ENCODE measurements around the gene LNP1.
"Not testable (repeated sequence)": the region's sequence is repeated elsewhere in the genome, so short reads cannot be mapped to it uniquely, and the experiment has no call there.

The LNP1 gene

GRCh38 chr3:100400780-100401673 lies at the start of gene LNP1, which contains the start of gene TOMM70:
Gene LNP1, plus strand, starts transcription at chr3:100401539. Its CDS starts 28,191 bp downstream, at chr3:100429730.
Gene TOMM70, minus strand, starts transcription at chr3:100401089. Its CDS starts 140 bp downstream, at chr3:100400949.
- DNase-seq: peak; percentile 99

- DNase-seq: not testable (repeated sequence)
Observed at GRCh38 chr3:100351770-100352169, 49.6 kb upstream of the LNP1 start.

- no peak for DNase-seq
Observed at GRCh38 chr3:100352296-100353231, 48.8 kb upstream of the LNP1 start.

GRCh38 chr3:100354850-100355249 lies 46.5 kb upstream of the LNP1 start:
- DNase-seq: no peak

GRCh38 chr3:100358413-100358812 lies 42.9 kb upstream of the LNP1 start:
- DNase-seq: no peak

GRCh38 chr3:100359035-100359434 lies 42.3 kb upstream of the LNP1 start:
- DNase-seq: no peak

GRCh38 chr3:100360757-100361496 lies 40.4 kb upstream of the LNP1 start:
- DNase-seq: no peak

- no peak for DNase-seq
Observed at GRCh38 chr3:100361897-100362296, 39.4 kb upstream of the LNP1 start.

GRCh38 chr3:100364421-100364820 lies 36.9 kb upstream of the LNP1 start:
- DNase-seq: no peak

- no peak for DNase-seq
Observed at GRCh38 chr3:100366424-100366823, 34.9 kb upstream of the LNP1 start.

GRCh38 chr3:100368441-100368840 lies 32.9 kb upstream of the LNP1 start:
- no peak for DNase-seq

GRCh38 chr3:100370756-100371155 lies 30.6 kb upstream of the LNP1 start:
- DNase-seq: no peak

GRCh38 chr3:100374521-100374920 lies 26.8 kb upstream of the LNP1 start:
- no peak for DNase-seq

- DNase-seq: no peak
Observed at GRCh38 chr3:100376301-100376700, 25.0 kb upstream of the LNP1 start.

- DNase-seq: no peak
Observed at GRCh38 chr3:100384733-100385525, 16.4 kb upstream of the LNP1 start.

- DNase-seq: no peak
Observed at GRCh38 chr3:100386437-100387074, 14.8 kb upstream of the LNP1 start.

- DNase-seq: no peak
Observed at GRCh38 chr3:100389025-100389424, 12.3 kb upstream of the LNP1 start.

- DNase-seq: no peak
Observed at GRCh38 chr3:100395679-100396431, 5.5 kb upstream of the LNP1 start.

GRCh38 chr3:100396967-100397366 lies 4.4 kb upstream of the LNP1 start:
- DNase-seq: no peak

GRCh38 chr3:100399341-100400071 lies 1.8 kb upstream of the LNP1 start:
- DNase-seq: no peak

All from NCI-H1694 (cell line).